Endothelial cell of umbilical vein (primary cell): ENCODE results near the gene CEACAM7. TPM values are rescaled to one million over a fixed set of nuclear protein-coding genes. Genes with fewer than 3 reads are reported as not detected.

Experiments
- BruUV-seq: library from RNA; stranded (reverse); fragments of 400-500 nt; replicated peaks from 2 replicates; lab custom pipeline; 2021; lab: Mats Ljungman, UMichigan
- CTCF ChIA-PET: fragments of 300-600, 350-600 bp; sonication (Branson Sonifier 250); formaldehyde crosslinking; loops from one replicate; lab custom pipeline; 2021; ENCODE audit warnings: antibody characterized with exemption, inconsistent platforms; lab: Charles Lee
- POLR2A ChIA-PET: fragments of 300-600, 350-600 bp; sonication (Branson Sonifier 250); formaldehyde crosslinking; loops from one replicate; lab custom pipeline; 2021; ENCODE audit warnings: antibody characterized with exemption, inconsistent platforms; lab: Charles Lee
- DNase-seq: peaks from one replicate; pipeline ENCODE4 v3.0.0-alpha.2; 2011; ENCODE audit warnings: low read depth, low spot score
- FAIRE-seq: peaks from 2 replicates; lab custom pipeline; 2011; peaks lifted over from hg19 to GRCh38; lab: Jason Lieb, UNC
- H2AFZ ChIP-seq: 2 replicates; pipeline ENCODE4 v1.6.0; 2012; ENCODE audit warnings: low read depth, low read length, control low read depth, inconsistent platforms
- H3K27ac ChIP-seq: 2 replicates; pipeline ENCODE4 v1.5.1; 2011; ENCODE audit warnings: low read depth, mild to moderate bottlenecking, control low read depth, low read length, moderate library complexity; ENCODE audit not compliant: insufficient read depth
- H3K27me3 ChIP-seq, 2 experiments: 2 replicates each; pipeline versions ENCODE4 v1.6.0 to v1.6.1; 2011; ENCODE audit warnings: low read length in 2 of 2, mixed read lengths in 1 of 2; ENCODE audit not compliant: control insufficient read depth in 2 of 2, insufficient read depth in 2 of 2
- H3K36me3 ChIP-seq, 2 experiments: 2 replicates in 1 of 2; 3 replicates in 1 of 2; pipeline ENCODE4 v1.5.1; 2011; ENCODE audit warnings: low read length in 2 of 2, mild to moderate bottlenecking in 1 of 2, moderate library complexity in 1 of 2; ENCODE audit not compliant: control insufficient read depth in 2 of 2, insufficient read depth in 2 of 2; ENCODE audit errors: extremely low read depth in 1 of 2
- H3K4me1 ChIP-seq: 3 replicates; pipeline ENCODE4 v1.5.1; 2011; ENCODE audit warnings: mild to moderate bottlenecking, low read length; ENCODE audit not compliant: control insufficient read depth, insufficient read depth; ENCODE audit errors: extremely low read depth
- H3K4me2 ChIP-seq: 2 replicates; pipeline ENCODE4 v1.6.1; 2011; ENCODE audit warnings: low read length, control low read depth, mixed read lengths; ENCODE audit not compliant: insufficient read depth
- H3K4me3 ChIP-seq, 3 experiments: fragments of 200-600 bp in 1 of 3; sonication (generic), shearing (Covaris generic) in 1 of 3; replicated peaks in 1 of 3; 2 replicates each; pipeline ENCODE4 v1.5.1; 2011 to 2016; ENCODE audit warnings: control low read depth in 3 of 3, low read length in 3 of 3, mild to moderate bottlenecking in 2 of 3, inconsistent platforms in 1 of 3, low read depth in 1 of 3, moderate library complexity in 1 of 3; ENCODE audit not compliant: insufficient read depth in 1 of 3
- H3K79me2 ChIP-seq: 2 replicates; pipeline ENCODE4 v1.6.0; 2012; ENCODE audit warnings: low read length, inconsistent platforms; ENCODE audit not compliant: control insufficient read depth, insufficient read depth
- H3K9ac ChIP-seq: replicated peaks from 2 replicates; pipeline ENCODE3; 2011; ENCODE audit warnings: low read length, control low read depth; ENCODE audit not compliant: insufficient read depth; ENCODE audit errors: extremely low read depth
- H3K9me1 ChIP-seq: replicated peaks from 3 replicates; pipeline ENCODE4 v1.6.0; 2011; ENCODE audit warnings: mild to moderate bottlenecking, low read length; ENCODE audit not compliant: control insufficient read depth, insufficient read depth; ENCODE audit errors: extremely low read depth
- H3K9me3 ChIP-seq: replicated peaks from 2 replicates; pipeline ENCODE4 v1.5.1; 2012; ENCODE audit warnings: low read length, inconsistent platforms; ENCODE audit not compliant: control insufficient read depth, insufficient read depth
- H4K20me1 ChIP-seq: replicated peaks from 2 replicates; pipeline ENCODE3; 2011; ENCODE audit warnings: mild to moderate bottlenecking, low read length; ENCODE audit not compliant: control insufficient read depth, insufficient read depth; ENCODE audit errors: extremely low read depth
- EZH2 ChIP-seq: IDR thresholded peaks from 2 replicates; pipeline ENCODE4 v1.6.1; 2012; ENCODE audit warnings: borderline replicate concordance, low read depth, mild to moderate bottlenecking, moderate library complexity, low read length, inconsistent platforms; ENCODE audit not compliant: severe bottlenecking
- JUN ChIP-seq: IDR thresholded peaks from 2 replicates; pipeline ENCODE4 v1.6.1; 2011; ENCODE audit warnings: borderline replicate concordance, low read depth; ENCODE audit not compliant: insufficient read length, insufficient read depth
- MYC ChIP-seq: IDR thresholded peaks from one replicate; pipeline ENCODE4 v1.6.1; 2011; ENCODE audit warnings: mild to moderate bottlenecking, low read depth, low read length
- POLR2AphosphoS5 ChIP-seq: IDR thresholded peaks from 2 replicates; pipeline ENCODE4 v1.6.1; 2012; ENCODE audit warnings: low read depth, mild to moderate bottlenecking, control low read depth, low read length, moderate library complexity; ENCODE audit not compliant: insufficient read depth
- dilution Hi-C: fragments of 300-500 bp; cut with MboI; formaldehyde crosslinking; loops from one replicate; pipeline ENCODE4 v1.15.0; 2019; ENCODE audit warnings: low sequenced_read_pairs; ENCODE audit not compliant: extremely low pct_ligation_motif_present
- intact Hi-C: fragments of 100-400 bp; cut with micrococcal nuclease; formaldehyde crosslinking; loops from one replicate; pipeline ENCODE4 v1.10.0; 2022
- polyA plus RNA-seq, 4 experiments: library from polyadenylated mRNA; depleted of rRNA in 3 of 4; stranded (reverse) in 3 of 4; unstranded in 1 of 4; fragments of >200 nt; gene quantifications; 2 replicates each; pipeline versions ENCODE4 v1.2.1 to v1.2.3, GENCODE V29; 2011 to 2012; ENCODE audit warnings: missing spikeins in 1 of 4
- total RNA-seq: library from RNA; stranded (reverse); gene quantifications from 2 replicates; pipeline ENCODE4 v1.2.3, GENCODE V29; 2021
- TF ChIP-seq, protein P1 (sequence below): IDR thresholded peaks from 2 replicates; pipeline ENCODE4 v1.6.1; 2011; ENCODE audit not compliant: insufficient read depth, insufficient read length
- TF ChIP-seq, protein P2 (sequence below), 2 donors: IDR thresholded peaks; 1 replicate in 1 of 2; 2 replicates in 1 of 2; pipeline ENCODE4 v1.5.1; 2011; ENCODE audit warnings: low read length in 2 of 2, mild to moderate bottlenecking in 2 of 2, moderate library complexity in 2 of 2, control low read depth in 1 of 2, inconsistent platforms in 1 of 2, low read depth in 1 of 2; ENCODE audit not compliant: insufficient read depth in 1 of 2; ENCODE audit errors: extremely low read depth in 1 of 2

Gene CEACAM7
- total and polyA plus RNA-seq, 2 donors (not counting 3 experiments of a cell fraction or from before 2014, with no cell fraction given) = 0.03 TPM; not detected in 1

DNA sequence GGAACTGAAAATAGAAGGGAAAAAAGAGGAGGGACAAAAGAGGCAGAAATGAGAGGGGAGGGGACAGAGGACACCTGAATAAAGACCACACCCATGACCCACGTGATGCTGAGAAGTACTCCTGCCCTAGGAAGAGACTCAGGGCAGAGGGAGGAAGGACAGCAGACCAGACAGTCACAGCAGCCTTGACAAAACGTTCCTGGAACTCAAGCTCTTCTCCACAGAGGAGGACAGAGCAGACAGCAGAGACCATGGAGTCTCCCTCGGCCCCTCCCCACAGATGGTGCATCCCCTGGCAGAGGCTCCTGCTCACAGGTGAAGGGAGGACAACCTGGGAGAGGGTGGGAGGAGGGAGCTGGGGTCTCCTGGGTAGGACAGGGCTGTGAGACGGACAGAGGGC is 20.4 kb upstream of the CEACAM7 start, which contains the start of gene CEACAM5:
TSS of gene CEACAM5 (plus strand) at position 146 of the 400 bp plus-strand sequence. CDS start at position 252, 106 bp downstream.
- FAIRE-seq = no peak
- intact Hi-C loops (no loop called here), dilution Hi-C loops (no loop called here)
- no TSS peak for BruUV-seq
- H4K20me1 ChIP-seq = no peaks in the 10 kb centered on the region
- ChIA-PET CTCF (no interaction called here), POLR2A (no interaction called here)
- no peak for DNase-seq
- H3K27me3 ChIP-seq = no peaks in the 10 kb centered on the region
- H3K9me3 ChIP-seq = no peaks in the 10 kb centered on the region
- no peak within 1 kb of the TSS for H3K27ac ChIP-seq
- no peak within 1 kb of the TSS for H3K4me3 ChIP-seq
- no peak within 1 kb of the TSS for H3K4me2 ChIP-seq
- no peaks in the 10 kb centered on the region for H3K9me1 ChIP-seq
- no peak within 1 kb of the TSS for H2AFZ ChIP-seq
- H3K79me2 ChIP-seq = no peaks in the 10 kb centered on the region
- no peak within 1 kb of the TSS for H3K9ac ChIP-seq
- TF ChIP-seq, protein P1, sequence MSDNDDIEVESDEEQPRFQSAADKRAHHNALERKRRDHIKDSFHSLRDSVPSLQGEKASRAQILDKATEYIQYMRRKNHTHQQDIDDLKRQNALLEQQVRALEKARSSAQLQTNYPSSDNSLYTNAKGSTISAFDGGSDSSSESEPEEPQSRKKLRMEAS = no peak
- TF ChIP-seq MYC = no peak
- TF ChIP-seq, protein P2, sequence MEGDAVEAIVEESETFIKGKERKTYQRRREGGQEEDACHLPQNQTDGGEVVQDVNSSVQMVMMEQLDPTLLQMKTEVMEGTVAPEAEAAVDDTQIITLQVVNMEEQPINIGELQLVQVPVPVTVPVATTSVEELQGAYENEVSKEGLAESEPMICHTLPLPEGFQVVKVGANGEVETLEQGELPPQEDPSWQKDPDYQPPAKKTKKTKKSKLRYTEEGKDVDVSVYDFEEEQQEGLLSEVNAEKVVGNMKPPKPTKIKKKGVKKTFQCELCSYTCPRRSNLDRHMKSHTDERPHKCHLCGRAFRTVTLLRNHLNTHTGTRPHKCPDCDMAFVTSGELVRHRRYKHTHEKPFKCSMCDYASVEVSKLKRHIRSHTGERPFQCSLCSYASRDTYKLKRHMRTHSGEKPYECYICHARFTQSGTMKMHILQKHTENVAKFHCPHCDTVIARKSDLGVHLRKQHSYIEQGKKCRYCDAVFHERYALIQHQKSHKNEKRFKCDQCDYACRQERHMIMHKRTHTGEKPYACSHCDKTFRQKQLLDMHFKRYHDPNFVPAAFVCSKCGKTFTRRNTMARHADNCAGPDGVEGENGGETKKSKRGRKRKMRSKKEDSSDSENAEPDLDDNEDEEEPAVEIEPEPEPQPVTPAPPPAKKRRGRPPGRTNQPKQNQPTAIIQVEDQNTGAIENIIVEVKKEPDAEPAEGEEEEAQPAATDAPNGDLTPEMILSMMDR (IDR thresholded peaks at IDR 0.05; ENCODE audit: extremely low read depth in 1 of 2, insufficient read depth in 1 of 2, low read depth in 1 of 2, low read length in 2 of 2) = no peak
- TF ChIP-seq JUN = no peak
- H3K4me1 ChIP-seq = no peaks in the 10 kb centered on the region
- H3K36me3 ChIP-seq = no peaks in the 10 kb centered on the region

DNA sequence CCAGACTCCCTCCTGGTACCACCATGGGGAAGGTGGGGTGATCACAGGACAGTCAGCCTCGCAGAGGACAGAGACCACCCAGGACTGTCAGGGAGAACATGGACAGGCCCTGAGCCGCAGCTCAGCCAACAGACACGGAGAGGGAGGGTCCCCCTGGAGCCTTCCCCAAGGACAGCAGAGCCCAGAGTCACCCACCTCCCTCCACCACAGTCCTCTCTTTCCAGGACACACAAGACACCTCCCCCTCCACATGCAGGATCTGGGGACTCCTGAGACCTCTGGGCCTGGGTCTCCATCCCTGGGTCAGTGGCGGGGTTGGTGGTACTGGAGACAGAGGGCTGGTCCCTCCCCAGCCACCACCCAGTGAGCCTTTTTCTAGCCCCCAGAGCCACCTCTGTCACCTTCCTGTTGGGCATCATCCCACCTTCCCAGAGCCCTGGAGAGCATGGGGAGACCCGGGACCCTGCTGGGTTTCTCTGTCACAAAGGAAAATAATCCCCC is 19.9 kb upstream of the CEACAM7 start:
- no peak for FAIRE-seq
- CTCF ChIA-PET = interaction anchor here (1.0 to 1.7 kb wide), 4 partner anchors 16 to 63 kb away, joined by 3 to 9 read pairs (median 4); no protein-coding TSS in a partner anchor
- intact Hi-C loops = loop anchor here (2.0 kb wide), 1 partner anchor 39 kb away; no protein-coding TSS in a partner anchor

More for the DNA sequence above, 19.9 kb upstream of the CEACAM7 start:
- no peaks in the 10 kb centered on the region for H3K4me1 ChIP-seq
- no TSS peak for BruUV-seq
- H3K27me3 ChIP-seq = no peaks in the 10 kb centered on the region
- no peak overlapping the region for H3K27ac ChIP-seq
- no peak overlapping the region for H3K9ac ChIP-seq
- no peaks in the 10 kb centered on the region for H3K36me3 ChIP-seq
- H3K9me3 ChIP-seq = no peaks in the 10 kb centered on the region
- H3K79me2 ChIP-seq = no peaks in the 10 kb centered on the region
- no peaks in the 10 kb centered on the region for H3K9me1 ChIP-seq
- no peak for DNase-seq
- no peak overlapping the region for H3K4me2 ChIP-seq
- POLR2A ChIA-PET = no interaction called here
- dilution Hi-C loops = no loop called here
- TF ChIP-seq, protein P1 = no peak
- TF ChIP-seq POLR2AphosphoS5 (no peak), EZH2 (no peak), MYC (no peak)
- H2AFZ ChIP-seq = no peak overlapping the region
- H4K20me1 ChIP-seq = no peaks in the 10 kb centered on the region
- no peak overlapping the region for H3K4me3 ChIP-seq
